Measurements from ENCODE around the gene AP3D1. TPM values are rescaled to one million over a fixed set of nuclear protein-coding genes. Genes with fewer than 3 reads are reported as not detected.

AP3D1 gene
- total RNA-seq, 4 donors from 2014 or later: 71.0 to 139 (median 99.0) TPM

GRCh38 chr19:2127758-2128157, 23.6 kb downstream of the AP3D1 start:
- H3K27ac ChIP-seq: no peak overlapping the region
- DNase-seq (no peak), ATAC-seq (no peak)
- intact Hi-C loops (cut with DNase I; ENCODE audit: low total_unique reads) (no loop called here), in situ Hi-C loops (cut with MboI; ENCODE audit: low sequenced_read_pairs in 4 of 4) (no loop called here)
- H3K27me3 ChIP-seq: no peaks in the 10 kb centered on the region
- TF ChIP-seq CTCF (IDR thresholded peaks at IDR 0.05 in 4 of 5, conservative IDR thresholded peaks at IDR 0.05 in 1 of 5) (no peak), POLR2A (IDR thresholded peaks at IDR 0.05) (no peak)
- H3K36me3 ChIP-seq: peaks cover 2 to 77% of the 10 kb centered on the region in 2 donors
- H3K9me3 ChIP-seq: no peaks in the 10 kb centered on the region
- H3K4me1 ChIP-seq: no peaks in the 10 kb centered on the region
- no peak overlapping the region for H3K4me3 ChIP-seq

GRCh38 chr19:2126879-2127518, 24.4 kb downstream of the AP3D1 start:
- H3K27ac ChIP-seq: no peak overlapping the region
- TF ChIP-seq POLR2A (IDR thresholded peaks at IDR 0.05) (no peak), CTCF (IDR thresholded peaks at IDR 0.05 in 4 of 5, conservative IDR thresholded peaks at IDR 0.05 in 1 of 5) (no peak)
- ATAC-seq: no peak

GRCh38 chr19:2123682-2124387, 27.5 kb downstream of the AP3D1 start:
- H3K36me3 ChIP-seq: peaks cover 2 to 90% of the 10 kb centered on the region in 2 donors
- intact Hi-C loops (cut with DNase I; ENCODE audit: low total_unique reads) (no loop called here), in situ Hi-C loops (cut with MboI; ENCODE audit: low sequenced_read_pairs in 4 of 4) (no loop called here)
- H3K9me3 ChIP-seq: no peaks in the 10 kb centered on the region
- ATAC-seq (no peak), DNase-seq (no peak)
- no peak for TF ChIP-seq CTCF (IDR thresholded peaks at IDR 0.05 in 4 of 5, conservative IDR thresholded peaks at IDR 0.05 in 1 of 5)
- no peak for TF ChIP-seq POLR2A (IDR thresholded peaks at IDR 0.05)
- H3K4me1 ChIP-seq: no peaks in the 10 kb centered on the region
- H3K4me3 ChIP-seq: no peak overlapping the region
- no peak overlapping the region for H3K27ac ChIP-seq
- no peaks in the 10 kb centered on the region for H3K27me3 ChIP-seq

More at GRCh38 chr19:2126879-2127518, 24.4 kb downstream of the AP3D1 start:
- intact Hi-C loops (cut with DNase I; ENCODE audit: low total_unique reads): no loop called here
- DNase-seq: no peak
- Histone ChIP-seq H3K9me3 (no peaks in the 10 kb centered on the region), H3K36me3 (peaks cover 2 to 78% of the 10 kb centered on the region in 2 donors), H3K4me1 (no peaks in the 10 kb centered on the region), H3K4me3 (no peak overlapping the region), H3K27me3 (no peaks in the 10 kb centered on the region)
- in situ Hi-C loops (cut with MboI; ENCODE audit: low sequenced_read_pairs in 4 of 4): no loop called here

GRCh38 chr19:2122982-2123381, 28.4 kb downstream of the AP3D1 start:
- H3K27me3 ChIP-seq: no peaks in the 10 kb centered on the region
- intact Hi-C loops (cut with DNase I; ENCODE audit: low total_unique reads): no loop called here
- no peaks in the 10 kb centered on the region for H3K4me1 ChIP-seq
- peaks cover 2 to 99% of the 10 kb centered on the region in 2 donors for H3K36me3 ChIP-seq
- H3K9me3 ChIP-seq: no peaks in the 10 kb centered on the region
- in situ Hi-C loops (cut with MboI; ENCODE audit: low sequenced_read_pairs in 4 of 4): no loop called here
- no peak overlapping the region for H3K4me3 ChIP-seq
- TF ChIP-seq CTCF (IDR thresholded peaks at IDR 0.05 in 4 of 5, conservative IDR thresholded peaks at IDR 0.05 in 1 of 5) (no peak), POLR2A (IDR thresholded peaks at IDR 0.05) (no peak)
- ATAC-seq (no peak), DNase-seq (no peak)
- no peak overlapping the region for H3K27ac ChIP-seq
